ENCODE results near the gene TMSB4X.
"Not testable (repeated sequence)": the region's sequence is repeated elsewhere in the genome, so short reads cannot be mapped to it uniquely, and the experiment has no call there.

The TMSB4X gene

DNA sequence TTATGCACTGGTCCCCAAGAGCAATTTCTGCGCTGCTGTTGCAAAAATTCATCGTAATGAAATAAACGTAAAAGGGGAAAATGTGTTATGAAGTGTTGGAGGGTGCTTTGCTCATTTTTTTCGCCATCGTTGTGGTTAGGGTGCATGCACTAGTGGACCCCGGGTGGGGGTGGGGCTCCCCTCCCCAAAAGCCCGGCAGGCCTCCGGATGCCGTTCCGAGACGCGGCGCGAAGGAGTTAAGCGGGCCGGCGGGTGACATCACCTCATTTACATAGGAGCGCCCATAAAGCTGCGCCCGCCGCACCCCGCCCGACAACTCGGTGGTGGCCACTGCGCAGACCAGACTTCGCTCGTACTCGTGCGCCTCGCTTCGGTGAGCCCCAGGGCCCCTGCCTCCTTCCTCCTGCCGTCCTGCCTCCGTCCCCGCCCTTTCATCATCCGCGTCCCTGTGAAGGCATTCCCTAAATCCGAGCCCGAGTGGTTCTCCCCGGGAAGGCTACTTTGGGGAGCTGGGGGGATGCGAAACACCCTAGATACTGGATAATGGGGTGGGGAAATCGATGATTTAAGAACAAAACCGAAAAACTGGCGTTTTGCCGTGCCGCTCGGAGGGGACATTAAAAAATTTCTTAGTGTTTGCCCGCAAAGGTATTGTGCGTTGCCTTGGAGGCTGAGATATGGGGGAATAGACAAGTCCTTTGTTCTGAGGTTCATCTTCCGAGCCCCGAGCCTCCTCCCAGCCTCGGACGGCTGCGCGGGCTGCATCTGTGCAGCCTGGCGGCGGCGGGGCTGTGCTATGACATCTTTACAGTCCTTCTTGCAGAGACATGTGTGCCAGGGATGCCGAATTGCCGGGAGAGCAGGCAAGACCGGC is at the start of gene TMSB4X:
Gene TMSB4X, plus strand, starts transcription at position 315 of the 874 bp plus-strand sequence.
- DNase-seq: peak; percentile 88

- DNase-seq: no peak
Observed at GRCh38 chrX:12929701-12930100, 45.2 kb upstream of the TMSB4X start.

DNA sequence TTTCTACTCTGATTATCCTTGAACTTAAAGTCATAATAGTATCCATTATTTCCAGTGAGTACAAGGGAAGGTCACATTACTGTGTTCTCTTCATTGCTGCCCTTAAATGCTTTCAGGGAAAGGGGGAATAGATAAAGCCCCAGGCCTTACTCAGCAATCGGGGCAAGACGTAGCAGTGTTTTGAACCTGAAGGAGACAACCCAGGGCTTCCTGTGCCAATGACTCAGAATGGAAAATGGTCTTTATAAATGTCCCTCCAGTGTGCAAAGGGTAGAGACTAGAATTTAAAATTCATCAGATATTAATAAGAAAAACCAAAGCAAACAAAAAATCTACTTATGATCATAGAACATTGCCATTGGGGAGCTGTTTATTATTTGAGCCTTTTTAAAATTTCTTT is 44.8 kb upstream of the TMSB4X start:
- no peak for DNase-seq

GRCh38 chrX:12932244-12932643 is 42.7 kb upstream of the TMSB4X start:
- no peak for DNase-seq

- DNase-seq: no peak
Observed at GRCh38 chrX:12934850-12935249, 40.1 kb upstream of the TMSB4X start.

DNA sequence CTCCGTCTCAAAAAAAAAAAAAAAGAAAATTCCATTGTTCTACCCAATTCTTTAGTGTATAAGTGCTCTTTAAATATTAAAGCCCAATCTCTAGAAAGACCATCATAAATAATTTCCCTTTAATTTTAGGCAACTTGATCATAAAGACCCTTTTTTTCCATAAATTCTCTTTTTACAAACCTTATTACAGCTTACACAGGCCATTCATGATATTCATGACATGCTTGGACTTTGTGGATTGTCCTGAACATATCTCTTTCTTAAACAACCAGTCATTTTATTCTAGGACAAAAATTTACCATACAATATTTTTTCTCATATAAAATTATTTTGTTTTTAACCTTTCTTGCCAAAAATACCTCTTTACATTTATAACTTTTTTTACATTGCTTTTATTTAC is 38.0 kb upstream of the TMSB4X start:
- DNase-seq: no peak

DNA sequence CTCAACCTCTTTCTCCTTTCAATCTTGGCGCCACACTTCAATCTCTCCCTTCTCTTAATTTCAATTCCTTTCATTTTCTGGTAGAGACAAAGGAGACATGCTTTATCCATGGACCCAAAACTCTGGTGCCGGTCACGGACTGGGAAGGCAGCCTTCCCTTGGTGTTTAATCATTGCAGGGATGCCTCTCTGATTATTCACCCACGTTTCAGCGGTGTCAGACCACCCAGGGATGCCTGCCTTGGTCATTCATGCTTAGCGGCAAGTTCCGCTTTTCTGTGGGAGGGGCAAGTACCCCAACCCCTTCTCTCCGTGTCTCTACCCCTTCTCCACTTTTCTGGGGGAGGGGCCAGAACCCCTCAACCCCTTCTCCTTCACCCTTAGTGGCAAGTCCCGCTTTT is 34.4 kb upstream of the TMSB4X start:
- DNase-seq: not testable (repeated sequence)

DNA sequence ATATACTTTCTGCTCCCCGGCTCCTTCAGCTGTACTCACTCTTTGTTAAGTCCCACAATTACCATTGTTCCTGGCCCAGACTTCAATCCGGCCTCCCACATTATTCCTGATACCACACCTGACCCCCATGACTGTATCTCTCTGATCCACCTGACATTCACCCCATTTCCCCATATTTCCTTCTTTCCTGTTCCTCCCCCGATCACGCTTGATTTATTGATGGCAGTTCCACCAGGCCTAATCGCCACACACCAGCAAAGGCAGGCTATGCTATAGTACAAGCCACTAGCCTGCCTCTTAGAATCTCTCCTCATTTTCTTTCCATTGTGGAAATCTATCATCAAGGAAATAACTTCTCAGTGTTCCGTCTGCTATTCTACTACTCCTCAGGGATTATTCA is 31.3 kb upstream of the TMSB4X start:
- not testable (repeated sequence) for DNase-seq

DNA sequence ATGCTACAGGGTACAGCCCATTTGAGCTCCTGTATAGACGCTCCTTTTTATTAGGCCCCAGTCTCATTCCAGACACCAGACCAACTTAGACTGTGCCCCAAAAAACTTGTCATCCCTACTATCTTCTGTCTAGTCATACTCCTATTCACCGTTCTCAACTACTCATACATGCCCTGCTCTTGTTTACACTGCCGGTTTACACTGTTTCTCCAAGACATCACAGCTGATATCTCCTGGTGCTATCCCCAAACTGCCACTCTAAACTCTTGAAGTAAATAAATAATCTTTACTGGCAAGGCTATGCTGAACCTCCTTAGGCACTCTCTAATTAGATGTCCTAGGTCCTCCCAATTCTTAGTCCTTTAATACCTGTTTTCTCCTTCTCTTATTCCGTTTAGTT is 30.5 kb upstream of the TMSB4X start:
- not testable (repeated sequence) for DNase-seq

GRCh38 chrX:12945494-12945893 is 29.4 kb upstream of the TMSB4X start:
- no peak for DNase-seq

GRCh38 chrX:12946406-12946805 is 28.5 kb upstream of the TMSB4X start:
- no peak for DNase-seq

GRCh38 chrX:12946838-12947544 is 27.9 kb upstream of the TMSB4X start:
- DNase-seq: peak; percentile 83

GRCh38 chrX:12947545-12948235 is 27.2 kb upstream of the TMSB4X start:
- DNase-seq: no peak

DNA sequence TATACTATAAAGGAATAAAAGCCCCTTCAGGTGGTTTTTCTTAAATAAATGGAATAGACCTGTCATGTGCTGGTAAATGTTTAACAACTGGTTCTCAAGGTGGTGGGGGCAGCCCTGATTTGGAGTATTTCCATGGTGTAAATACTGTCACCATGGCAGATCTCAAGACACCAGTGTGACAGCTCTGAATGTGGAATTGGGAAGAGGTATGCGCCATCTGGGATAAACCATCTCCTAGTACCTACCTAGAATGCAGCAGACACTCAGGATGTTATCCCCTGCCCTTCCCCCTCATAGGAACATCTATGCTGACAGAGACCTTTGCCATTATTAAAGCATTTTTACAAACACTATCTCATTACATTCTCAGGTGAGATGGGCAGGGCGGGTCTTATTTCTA is 26.4 kb upstream of the TMSB4X start:
- DNase-seq: no peak

GRCh38 chrX:12949205-12949926 is 25.5 kb upstream of the TMSB4X start:
- no peak for DNase-seq

DNA sequence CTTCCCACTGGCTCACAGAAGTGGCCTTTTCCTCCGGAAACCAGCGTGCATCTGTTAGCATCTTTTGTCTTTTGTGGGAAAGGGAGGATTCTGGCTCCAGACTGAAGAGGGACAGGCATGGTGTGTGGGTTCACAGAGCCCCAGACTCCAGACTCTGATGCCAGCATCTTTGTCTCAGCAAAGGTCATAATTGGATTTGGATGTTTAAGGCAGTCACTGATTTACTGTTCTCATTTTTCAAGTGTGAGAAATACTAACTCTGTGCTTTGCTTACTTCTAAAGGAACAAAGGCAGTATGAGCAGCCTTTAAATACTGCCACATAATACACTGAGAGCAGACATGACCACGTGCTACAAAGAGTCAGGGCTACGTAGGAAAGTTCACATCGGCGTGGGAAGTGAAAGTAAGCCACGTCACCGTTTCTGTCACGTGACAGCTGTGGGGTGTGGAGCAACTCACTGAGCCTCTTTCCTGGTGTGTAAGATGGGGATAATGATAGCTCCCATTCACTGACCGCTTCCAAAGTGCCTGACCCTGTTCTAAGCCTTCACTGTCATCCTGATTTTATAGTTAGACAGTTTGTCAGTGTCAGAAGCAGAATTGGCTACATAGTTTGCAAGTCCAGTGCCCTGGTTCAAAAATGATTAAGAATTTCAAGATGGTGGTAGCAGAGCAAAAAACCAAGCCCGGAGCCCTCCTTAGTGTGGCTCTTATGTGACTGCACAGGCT is 24.8 kb upstream of the TMSB4X start:
- DNase-seq: peak; percentile 89

- peak; percentile 81 for DNase-seq
Observed at GRCh38 chrX:12950851-12951594, 23.9 kb upstream of the TMSB4X start.

- DNase-seq: peak; percentile 41
Observed at GRCh38 chrX:12951595-12951975, 23.3 kb upstream of the TMSB4X start.

GRCh38 chrX:12953420-12953819 is 21.5 kb upstream of the TMSB4X start:
- no peak for DNase-seq

DNA sequence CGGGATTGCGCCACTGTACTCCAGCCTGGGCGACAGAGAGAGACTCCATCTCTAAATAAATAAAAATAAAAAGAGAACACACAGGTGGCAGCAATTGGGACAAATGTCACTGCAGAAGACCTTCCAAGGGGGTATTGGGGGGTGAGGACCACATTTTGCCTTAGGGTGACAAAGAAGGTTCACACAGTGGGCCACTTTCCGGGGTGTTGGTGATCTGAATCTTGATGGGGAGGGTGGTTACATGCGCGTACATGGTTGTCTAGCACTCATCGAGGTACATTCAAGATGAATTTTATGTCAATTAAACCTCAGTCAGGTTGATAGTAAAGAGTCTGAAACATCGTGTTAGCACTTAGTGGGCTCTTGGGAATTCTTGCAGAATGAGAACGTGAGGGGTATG is 20.5 kb upstream of the TMSB4X start:
- no peak for DNase-seq

GRCh38 chrX:12954981-12955380 is 19.9 kb upstream of the TMSB4X start:
- DNase-seq: no peak

All from CD4-positive, alpha-beta T cell treated with Interleukin-21 for 1 hour (primary cell).